ENCODE data around the gene EEIG1.

The EEIG1 gene

DNA sequence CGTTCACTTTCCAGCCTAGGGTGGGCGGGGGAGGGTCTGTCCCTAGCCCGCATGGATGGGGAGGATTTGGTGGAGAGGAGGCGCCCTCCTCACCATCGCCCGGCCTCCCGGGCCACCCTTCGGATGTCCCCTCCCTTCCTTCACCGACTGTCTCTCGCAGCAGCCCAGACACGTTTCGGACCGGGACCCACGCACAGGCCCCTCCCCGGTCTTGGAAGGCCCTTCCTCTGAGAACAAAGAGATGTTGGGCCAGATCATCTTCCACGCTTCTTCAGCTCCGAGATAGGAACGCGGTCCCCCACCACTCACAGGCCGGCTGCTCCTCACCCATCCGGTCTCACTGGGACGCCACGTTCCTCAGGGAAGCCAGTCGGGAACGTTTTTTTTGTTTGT is 42.5 kb downstream of the EEIG1 start:
- DNase-seq, result no peak

DNA sequence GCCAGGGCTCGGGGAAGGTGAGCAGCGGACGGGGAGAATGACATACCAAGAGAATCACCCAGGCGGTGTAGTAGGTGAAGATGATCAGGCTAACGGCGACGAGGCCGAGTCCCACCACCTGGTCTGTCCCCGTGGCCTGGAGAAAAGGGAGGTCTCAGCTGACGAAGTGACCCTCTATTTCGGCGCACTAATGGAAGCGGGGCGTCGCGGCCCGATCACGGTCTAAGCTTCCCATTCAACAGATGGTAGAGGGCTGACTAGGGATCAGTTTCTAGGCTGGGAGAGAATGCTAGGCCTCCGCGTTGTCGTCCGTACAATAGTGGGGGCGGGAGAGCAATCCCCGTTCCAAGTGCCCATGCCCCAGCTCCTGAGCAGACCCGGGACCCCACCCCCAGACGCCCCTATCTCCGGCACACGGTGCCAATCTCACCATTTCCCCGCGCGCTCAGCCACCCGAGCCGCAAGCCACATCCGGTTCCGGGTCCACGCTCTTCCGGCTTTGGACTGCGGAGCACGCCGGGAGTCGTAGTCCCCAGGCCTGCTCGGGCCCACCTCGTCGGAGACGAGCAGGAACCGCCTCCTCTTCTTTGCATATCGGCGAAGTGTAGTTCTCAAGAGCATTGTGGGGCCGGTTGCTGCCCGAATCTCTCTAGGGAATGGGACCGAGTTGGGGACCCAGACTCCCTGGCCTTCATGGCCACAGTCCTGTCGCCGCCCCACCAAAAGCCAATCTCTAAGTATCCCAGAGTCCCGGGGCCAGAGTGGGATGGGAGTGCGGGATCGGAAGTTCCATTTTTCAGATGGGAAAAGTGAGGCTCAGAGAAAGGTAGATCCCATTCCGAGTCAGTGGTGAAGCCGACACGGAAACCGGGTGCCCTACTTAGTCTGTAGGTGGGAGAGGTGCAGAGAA is 43.1 kb downstream of the EEIG1 start, which contains the start of gene DPM2:
Gene DPM2, minus strand, starts transcription at position 467 of the 910 bp plus-strand sequence. Its CDS starts 34 bp downstream, at position 433.
- peak; percentile 70 for DNase-seq

DNA sequence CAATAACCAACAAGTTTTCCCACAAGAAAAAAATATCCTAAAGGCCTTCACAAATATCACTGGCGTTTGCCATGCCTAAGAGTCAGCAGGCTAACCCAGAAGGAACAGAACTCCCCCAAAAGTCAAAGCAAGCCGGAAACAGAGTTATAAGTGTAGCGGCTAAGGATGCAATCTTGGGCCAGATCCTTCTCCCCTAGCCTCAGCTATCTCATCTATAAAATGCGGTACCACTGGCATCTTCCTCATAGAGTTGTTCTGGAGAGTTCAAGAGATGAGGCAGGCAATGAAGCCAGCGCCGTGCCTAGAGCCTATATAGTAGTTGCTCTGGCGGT is 43.8 kb downstream of the EEIG1 start:
- no peak for DNase-seq

DNA sequence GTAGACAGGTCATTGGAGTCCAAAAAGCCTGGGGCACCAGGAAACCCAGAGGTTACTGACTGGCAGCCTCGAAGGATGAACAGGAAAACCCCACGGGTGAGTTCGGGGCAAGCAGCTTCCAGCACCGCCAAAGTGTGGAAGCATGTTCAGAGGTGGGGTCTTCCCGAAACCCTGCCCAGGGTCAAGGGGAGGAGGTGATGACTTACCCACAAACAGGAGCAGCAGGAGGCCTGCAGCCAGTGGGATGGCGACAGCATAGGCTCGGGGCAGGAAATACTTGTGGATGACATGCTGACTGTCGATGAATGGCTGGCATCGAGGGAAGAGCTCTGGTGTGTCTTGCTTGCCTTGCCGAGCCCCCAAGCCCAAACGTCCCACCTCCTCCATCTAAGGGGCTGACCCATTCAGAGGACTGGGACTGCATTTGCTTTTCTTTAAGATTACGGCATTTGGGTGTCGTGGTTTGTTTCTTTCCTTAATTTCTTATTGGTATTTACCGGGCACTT is 44.4 kb downstream of the EEIG1 start:
- no peak for DNase-seq

DNA sequence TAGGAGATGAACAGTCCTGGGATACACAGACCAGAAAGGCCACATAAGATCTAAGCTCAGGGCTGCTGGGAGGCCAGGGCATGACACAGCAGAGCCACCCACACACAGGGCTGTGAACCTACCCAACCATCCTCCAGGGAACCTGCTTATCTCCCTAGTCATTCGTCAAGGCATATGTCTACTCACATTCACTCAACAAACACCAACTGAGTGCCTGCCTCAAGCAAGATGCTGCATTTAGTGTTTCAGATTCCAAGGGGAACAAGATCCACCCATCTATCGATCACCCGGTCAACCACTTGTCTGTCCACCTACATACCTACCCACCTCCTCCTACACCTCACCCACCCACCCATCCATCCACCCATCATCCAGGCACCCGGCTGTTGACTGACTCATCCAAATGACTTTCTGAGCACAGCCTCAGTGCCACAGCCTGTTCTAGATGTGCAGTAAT is 45.0 kb downstream of the EEIG1 start:
- no peak for DNase-seq

DNA sequence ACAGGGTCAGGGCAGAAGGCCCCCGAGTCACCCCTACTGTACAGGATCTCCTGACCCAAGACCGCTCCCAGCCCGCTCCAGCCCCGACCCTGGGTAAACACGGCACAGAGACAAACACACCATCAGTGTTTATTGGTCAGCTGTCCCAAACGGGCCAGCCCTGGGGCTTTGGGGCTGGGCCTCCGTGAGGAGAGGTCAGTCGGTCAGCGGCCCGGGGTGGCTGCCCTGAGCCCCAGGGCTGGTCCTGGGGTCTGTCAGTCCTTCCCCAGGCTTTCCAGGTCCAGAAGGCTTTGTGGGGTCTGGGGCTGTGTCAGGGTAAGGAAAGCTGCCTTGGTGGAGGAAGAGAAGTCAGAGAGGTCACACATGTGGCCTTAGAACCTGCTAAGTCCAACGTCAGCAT is 45.8 kb downstream of the EEIG1 start:
- no peak for DNase-seq

DNA sequence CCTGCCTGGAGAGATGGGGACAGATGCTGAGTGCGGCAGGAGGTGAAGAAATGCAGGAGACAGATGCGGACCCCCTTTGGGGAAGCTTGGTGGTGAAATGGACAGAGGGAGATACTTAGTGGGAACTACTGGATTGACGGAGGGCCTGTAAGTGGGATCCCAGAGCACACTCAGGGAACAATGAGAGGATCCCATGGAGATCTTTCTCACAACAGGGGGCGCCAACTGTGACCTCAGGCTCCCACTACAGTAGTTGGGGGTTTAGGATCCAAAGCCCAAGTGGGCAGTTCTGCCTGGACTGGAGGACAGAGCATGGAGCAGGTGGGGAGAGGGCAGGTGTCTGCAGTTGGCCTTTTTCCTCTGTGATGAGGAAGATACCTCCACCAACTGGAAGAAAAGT is 46.5 kb downstream of the EEIG1 start:
- no peak for DNase-seq

DNA sequence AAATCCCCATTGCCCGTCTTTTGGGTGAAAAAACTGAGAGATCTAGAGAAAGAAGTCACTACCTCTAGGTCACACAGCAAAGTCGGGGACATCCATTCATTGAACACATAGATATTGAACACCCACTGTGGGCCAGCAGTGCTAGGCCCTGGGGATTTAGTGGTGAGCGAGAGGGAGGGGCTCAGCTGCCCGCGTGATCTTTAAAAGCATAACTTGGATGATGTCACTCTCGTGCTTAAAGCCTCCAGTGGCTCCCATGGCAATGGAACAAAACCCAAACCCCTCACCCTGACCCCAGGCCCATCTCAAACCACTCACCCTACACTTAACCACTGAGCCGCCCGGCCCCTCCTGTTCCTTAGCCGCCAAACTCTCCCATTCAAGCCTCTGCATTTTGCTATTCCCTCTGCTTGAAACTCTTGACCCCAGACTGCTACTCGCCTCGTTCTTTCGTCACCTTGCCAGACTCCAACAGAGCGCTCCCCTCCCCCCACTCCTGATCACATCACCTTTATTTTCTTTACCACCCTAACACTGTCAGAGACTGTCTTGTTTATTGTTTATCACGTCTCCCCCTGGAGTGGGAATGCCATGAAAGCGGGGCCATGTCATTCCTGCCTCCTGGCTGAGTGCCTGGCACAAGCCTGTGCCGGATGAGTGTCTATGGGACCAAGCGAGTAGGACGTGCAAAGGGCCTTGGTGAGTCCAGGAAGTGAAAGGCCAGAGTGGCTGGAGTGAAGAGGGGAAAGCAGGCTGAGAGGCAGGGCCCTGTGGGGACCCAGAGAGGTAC is 49.5 kb downstream of the EEIG1 start:
- peak; percentile 42 for DNase-seq

All from NCI-H1105 treated with DMSO at 0.1 percent for 48 hours (cell line).